22Rv1 (cell line): ENCODE measurements around the gene AGXT2.

Experiments
- ZFX ChIP-seq: fragments of 450-650 bp; IDR thresholded peaks from 2 replicates; pipeline ENCODE4 v1.6.1; 2017; ENCODE audit warnings: antibody characterized with exemption, borderline replicate concordance
- TF ChIP-seq, protein P1 (sequence below): fragments of 450-650 bp; IDR thresholded peaks from 2 replicates; pipeline ENCODE4 v1.5.1; 2017; ENCODE audit warnings: mild to moderate bottlenecking

DNA sequence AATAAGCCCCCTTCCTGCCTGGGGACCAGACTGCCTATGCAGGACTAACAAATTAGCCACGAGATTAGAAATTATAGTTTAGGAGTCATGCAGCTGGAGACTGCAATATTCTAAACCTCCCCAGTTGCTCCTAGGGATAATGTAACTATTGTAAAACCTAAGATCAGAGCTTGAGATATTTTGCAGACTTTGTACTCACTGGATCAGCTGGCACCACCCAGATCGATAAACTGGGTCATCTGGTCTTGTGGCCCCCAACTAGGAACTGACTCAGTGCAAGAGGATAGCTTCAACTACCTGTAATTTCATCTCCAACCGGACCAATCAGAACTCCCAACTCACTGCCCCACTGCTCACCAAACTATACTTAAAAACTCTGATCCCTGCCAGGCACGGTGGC lies 80.2 kb downstream of the AGXT2 start:
- TF ChIP-seq, protein P1, sequence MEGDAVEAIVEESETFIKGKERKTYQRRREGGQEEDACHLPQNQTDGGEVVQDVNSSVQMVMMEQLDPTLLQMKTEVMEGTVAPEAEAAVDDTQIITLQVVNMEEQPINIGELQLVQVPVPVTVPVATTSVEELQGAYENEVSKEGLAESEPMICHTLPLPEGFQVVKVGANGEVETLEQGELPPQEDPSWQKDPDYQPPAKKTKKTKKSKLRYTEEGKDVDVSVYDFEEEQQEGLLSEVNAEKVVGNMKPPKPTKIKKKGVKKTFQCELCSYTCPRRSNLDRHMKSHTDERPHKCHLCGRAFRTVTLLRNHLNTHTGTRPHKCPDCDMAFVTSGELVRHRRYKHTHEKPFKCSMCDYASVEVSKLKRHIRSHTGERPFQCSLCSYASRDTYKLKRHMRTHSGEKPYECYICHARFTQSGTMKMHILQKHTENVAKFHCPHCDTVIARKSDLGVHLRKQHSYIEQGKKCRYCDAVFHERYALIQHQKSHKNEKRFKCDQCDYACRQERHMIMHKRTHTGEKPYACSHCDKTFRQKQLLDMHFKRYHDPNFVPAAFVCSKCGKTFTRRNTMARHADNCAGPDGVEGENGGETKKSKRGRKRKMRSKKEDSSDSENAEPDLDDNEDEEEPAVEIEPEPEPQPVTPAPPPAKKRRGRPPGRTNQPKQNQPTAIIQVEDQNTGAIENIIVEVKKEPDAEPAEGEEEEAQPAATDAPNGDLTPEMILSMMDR = no peak
- TF ChIP-seq ZFX = no peak
